Measurements from ENCODE around the gene RAP2B.

Gene RAP2B

DNA sequence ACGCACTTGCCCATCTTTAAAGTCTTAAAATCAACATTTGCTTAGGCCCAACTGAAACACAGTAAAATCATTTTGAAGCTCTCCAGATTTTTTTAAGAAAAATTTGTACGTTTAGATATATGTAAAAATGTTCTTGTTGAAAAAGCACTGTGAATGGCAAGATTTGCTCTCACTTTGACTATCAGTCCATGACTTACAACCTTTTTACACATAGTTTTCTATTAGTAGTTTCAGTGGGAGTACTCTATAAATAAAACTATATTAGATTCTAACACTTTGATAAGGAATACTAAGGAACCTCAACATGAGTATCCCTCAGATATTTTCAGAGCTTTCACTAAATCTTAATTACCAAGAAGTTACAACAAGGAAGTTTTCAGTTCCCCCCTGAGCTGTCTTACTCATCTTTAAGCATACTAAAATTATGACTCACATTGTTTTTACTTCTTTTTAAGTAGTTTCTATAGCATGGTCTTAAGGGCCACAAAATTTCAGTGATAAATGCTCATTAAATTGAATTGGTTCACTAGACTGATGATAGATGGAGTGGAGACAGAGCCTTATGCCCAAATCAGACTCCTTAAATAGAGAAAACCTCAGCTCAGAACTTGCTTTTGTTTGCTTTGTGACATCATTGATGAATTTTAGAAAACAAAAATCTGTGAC, 31.6 kb upstream of the RAP2B start:
- DNase-seq (ENCODE audit: low read depth) = peak; percentile 77
- TF ChIP-seq, protein P1, sequence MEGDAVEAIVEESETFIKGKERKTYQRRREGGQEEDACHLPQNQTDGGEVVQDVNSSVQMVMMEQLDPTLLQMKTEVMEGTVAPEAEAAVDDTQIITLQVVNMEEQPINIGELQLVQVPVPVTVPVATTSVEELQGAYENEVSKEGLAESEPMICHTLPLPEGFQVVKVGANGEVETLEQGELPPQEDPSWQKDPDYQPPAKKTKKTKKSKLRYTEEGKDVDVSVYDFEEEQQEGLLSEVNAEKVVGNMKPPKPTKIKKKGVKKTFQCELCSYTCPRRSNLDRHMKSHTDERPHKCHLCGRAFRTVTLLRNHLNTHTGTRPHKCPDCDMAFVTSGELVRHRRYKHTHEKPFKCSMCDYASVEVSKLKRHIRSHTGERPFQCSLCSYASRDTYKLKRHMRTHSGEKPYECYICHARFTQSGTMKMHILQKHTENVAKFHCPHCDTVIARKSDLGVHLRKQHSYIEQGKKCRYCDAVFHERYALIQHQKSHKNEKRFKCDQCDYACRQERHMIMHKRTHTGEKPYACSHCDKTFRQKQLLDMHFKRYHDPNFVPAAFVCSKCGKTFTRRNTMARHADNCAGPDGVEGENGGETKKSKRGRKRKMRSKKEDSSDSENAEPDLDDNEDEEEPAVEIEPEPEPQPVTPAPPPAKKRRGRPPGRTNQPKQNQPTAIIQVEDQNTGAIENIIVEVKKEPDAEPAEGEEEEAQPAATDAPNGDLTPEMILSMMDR (IDR thresholded peaks at IDR 0.05; ENCODE audit: insufficient read depth, low read depth, low read length, missing control alignments) = no peak
- H3K4me3 ChIP-seq (ENCODE audit: low read length) = no peak overlapping the region

DNA sequence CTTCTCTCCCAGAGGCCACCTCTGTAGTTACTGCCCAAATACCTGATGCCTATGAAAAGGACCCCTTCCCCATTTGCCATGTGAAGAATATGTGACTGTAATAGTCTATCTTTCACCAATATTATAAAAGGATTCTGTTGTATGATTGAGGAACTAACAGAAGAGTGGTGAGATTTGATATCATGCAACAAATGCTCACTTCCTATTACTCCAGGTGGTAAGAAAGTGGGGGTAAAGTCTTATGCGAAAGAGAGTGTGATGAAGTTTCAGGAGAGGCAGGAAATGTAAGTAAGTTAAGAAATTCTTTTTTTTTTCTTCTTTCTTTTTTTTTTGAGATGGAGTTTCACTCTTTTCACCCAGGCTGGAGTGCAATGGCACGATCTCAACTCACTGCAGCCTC, 24.4 kb upstream of the RAP2B start:
- TF ChIP-seq, protein P1 (IDR thresholded peaks at IDR 0.05; ENCODE audit: insufficient read depth, low read depth, low read length, missing control alignments) = no peak
- H3K4me3 ChIP-seq (ENCODE audit: low read length) = no peak overlapping the region
- no peak for DNase-seq (ENCODE audit: low read depth)

DNA sequence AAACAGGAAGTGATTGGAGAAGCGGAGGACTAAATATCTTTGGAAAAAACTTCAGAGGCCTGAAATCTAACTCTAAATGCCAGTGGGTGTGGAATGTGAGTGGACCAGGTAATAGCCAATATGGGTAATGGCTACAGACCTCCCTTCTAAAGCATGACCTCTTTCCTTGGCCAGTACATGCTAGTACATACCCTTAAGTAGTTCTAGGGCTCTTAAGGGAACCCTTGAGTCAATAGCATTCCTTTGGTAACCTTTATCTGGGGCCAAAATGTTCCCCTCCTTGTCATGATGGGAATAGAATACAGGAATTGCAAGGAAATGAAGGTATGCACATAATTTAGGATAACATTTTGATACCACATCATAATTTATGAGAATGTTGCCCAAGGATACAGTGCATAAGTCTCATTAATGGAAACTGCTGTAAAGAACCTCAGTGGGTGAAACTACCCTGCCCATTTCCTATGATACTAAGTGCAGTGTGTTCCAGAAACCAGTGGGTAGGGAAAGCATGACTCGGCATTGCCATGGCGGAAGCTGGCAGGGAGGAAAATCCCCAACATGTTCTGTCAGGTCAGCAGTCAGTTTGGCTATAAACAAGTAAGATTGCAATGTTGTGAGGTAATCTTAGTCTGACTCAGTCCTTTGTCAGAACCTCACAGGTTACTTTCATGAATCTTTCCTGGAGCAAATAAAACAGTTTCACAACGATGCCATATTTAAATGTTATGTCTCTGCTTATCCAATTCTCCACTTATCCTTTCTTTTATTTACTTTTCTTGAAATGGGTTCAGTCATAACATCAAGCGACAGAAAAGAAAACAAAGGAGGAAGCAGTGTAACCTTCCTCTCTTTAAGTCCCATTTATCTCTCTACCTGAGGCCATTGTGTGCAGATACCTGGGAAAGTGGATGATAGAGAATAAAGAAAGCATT, 23.5 kb upstream of the RAP2B start:
- DNase-seq (ENCODE audit: low read depth) = peak; percentile 100
- TF ChIP-seq, protein P1 (IDR thresholded peaks at IDR 0.05; ENCODE audit: insufficient read depth, low read depth, low read length, missing control alignments) = no peak
- H3K4me3 ChIP-seq (ENCODE audit: low read length) = no peak overlapping the region

DNA sequence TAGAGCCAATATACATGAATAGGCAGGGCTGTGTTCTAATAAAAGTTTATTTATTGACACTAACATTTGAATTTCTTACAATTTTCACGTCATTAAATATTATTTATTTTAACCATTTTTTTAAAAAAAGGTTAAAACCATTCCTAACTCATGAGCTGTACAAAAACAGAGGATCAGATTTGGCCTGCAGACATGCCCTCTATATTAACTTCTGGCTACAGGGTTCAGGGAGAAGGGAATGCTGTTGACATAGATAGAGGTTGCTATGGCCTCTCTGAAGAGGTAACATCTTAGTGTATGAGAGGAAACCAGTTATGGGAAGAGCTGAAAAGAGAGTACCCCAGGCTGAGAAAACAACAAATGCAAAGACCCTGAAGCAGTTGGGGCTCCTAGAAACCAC, 19.1 kb upstream of the RAP2B start:
- TF ChIP-seq, protein P1 (IDR thresholded peaks at IDR 0.05; ENCODE audit: insufficient read depth, low read depth, low read length, missing control alignments) = no peak
- no peak for DNase-seq (ENCODE audit: low read depth)
- H3K4me3 ChIP-seq (ENCODE audit: low read length) = no peak overlapping the region

DNA sequence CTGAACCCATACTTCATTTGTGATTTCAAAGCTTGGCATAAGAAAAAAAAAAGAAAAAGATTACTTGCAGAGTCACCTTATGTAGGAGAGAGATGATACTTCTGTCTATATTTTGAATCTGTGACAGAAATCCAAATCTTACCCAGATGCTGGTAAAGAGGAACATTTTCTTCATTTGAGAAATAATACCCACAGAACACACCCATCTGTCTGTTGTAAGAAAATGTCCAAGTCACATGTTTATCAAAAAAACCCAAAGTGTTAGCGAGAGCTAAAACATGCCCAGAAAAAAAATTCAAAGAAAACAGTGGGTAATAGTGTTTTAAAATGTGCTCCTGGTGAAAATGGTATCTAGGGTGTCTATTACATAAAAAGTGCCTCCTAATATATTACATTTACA, 18.0 kb upstream of the RAP2B start:
- DNase-seq (ENCODE audit: low read depth) = no peak

DNA sequence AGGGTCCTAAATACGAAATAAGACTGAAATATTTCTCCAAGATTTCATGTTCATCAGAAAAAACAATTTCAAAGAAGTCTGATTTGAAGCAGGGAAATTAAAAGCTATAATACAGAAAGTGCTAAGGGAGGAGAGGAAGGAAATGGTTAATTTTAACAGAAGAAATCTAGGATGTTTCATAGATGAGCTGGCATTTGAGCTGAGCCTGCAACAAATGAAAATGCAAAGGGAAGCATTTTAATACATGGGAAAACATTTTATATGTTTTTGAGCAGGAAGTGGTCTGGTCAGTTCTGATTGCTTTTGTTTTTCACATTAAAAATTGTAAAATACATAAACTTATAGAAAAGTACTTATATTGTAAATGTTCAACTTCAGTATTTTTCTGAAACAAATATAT, 17.2 kb upstream of the RAP2B start:
- no peak overlapping the region for H3K4me3 ChIP-seq (ENCODE audit: low read length)
- peak; percentile 56 for DNase-seq (ENCODE audit: low read depth)

More for the DNA sequence above, 18.0 kb upstream of the RAP2B start:
- TF ChIP-seq, protein P1 (IDR thresholded peaks at IDR 0.05; ENCODE audit: insufficient read depth, low read depth, low read length, missing control alignments) = no peak
- H3K4me3 ChIP-seq (ENCODE audit: low read length) = no peak overlapping the region

More for the DNA sequence above, 17.2 kb upstream of the RAP2B start:
- TF ChIP-seq, protein P1 (IDR thresholded peaks at IDR 0.05; ENCODE audit: insufficient read depth, low read depth, low read length, missing control alignments) = no peak
